GM12891 (cell line): ENCODE results near the gene CAMK1.

ENCODE experiments used
- POLR2A ChIP-seq: IDR thresholded peaks from 2 replicates; pipeline ENCODE4 v1.6.1; 2011; ENCODE audit warnings: low read depth, low read length, control low read depth
- POLR2AphosphoS5 ChIP-seq: IDR thresholded peaks from 2 replicates; pipeline ENCODE4 v1.6.1; 2011; ENCODE audit warnings: low read depth, low read length, control low read depth
- SPI1 ChIP-seq: IDR thresholded peaks from 2 replicates; pipeline ENCODE4 v1.6.1; 2011; ENCODE audit warnings: low read depth, low read length, control low read depth
- TAF1 ChIP-seq: IDR thresholded peaks from 2 replicates; pipeline ENCODE4 v1.6.1; 2011; ENCODE audit warnings: low read depth, low read length, control low read depth

- no peak for TF ChIP-seq POLR2A
- no peak for TF ChIP-seq TAF1
- TF ChIP-seq POLR2AphosphoS5, result no peak
- no peak for TF ChIP-seq SPI1
Observed at GRCh38 chr3:9769426-9770275, at the start of gene CAMK1.
